NCI-H2196 treated with DMSO at 0.1 percent for 48 hours (cell line): ENCODE results near the gene RNF187.

Experiments
- DNase-seq: peaks from one replicate; lab custom pipeline; 2025; ENCODE audit not compliant: unreplicated experiment; lab: John Stamatoyannopoulos, UW

Gene RNF187

GRCh38 chr1:228487336-228488124 lies at the start of gene RNF187:
Gene RNF187, plus strand, starts transcription at chr1:228487382.
- no peak for DNase-seq

- no peak for DNase-seq
Measured at GRCh38 chr1:228437424-228437962, 49.7 kb upstream of the RNF187 start.

- DNase-seq = no peak
Measured at GRCh38 chr1:228438266-228438665, 48.9 kb upstream of the RNF187 start.

GRCh38 chr1:228440761-228441500 lies 46.3 kb upstream of the RNF187 start:
- DNase-seq = no peak

- no peak for DNase-seq
Measured at GRCh38 chr1:228443395-228443794, 43.8 kb upstream of the RNF187 start.

GRCh38 chr1:228445490-228445842 lies 41.7 kb upstream of the RNF187 start:
- no peak for DNase-seq

GRCh38 chr1:228445843-228446650 lies 41.1 kb upstream of the RNF187 start:
- DNase-seq = no peak

- no peak for DNase-seq
Measured at GRCh38 chr1:228446852-228447251, 40.3 kb upstream of the RNF187 start.

- DNase-seq = no peak
Measured at GRCh38 chr1:228448372-228448771, 38.8 kb upstream of the RNF187 start.

GRCh38 chr1:228450200-228450599 lies 37.0 kb upstream of the RNF187 start:
- no peak for DNase-seq

- no peak for DNase-seq
Measured at GRCh38 chr1:228452194-228453021, 34.8 kb upstream of the RNF187 start.

GRCh38 chr1:228453022-228453560 lies 34.1 kb upstream of the RNF187 start:
- DNase-seq = no peak

- no peak for DNase-seq
Measured at GRCh38 chr1:228453614-228454013, 33.6 kb upstream of the RNF187 start.

- DNase-seq = no peak
Measured at GRCh38 chr1:228454238-228454637, 32.9 kb upstream of the RNF187 start.

- no peak for DNase-seq
Measured at GRCh38 chr1:228455715-228456114, 31.5 kb upstream of the RNF187 start.

- DNase-seq = no peak
Measured at GRCh38 chr1:228456252-228457016, 30.7 kb upstream of the RNF187 start.

GRCh38 chr1:228457017-228457395 lies 30.2 kb upstream of the RNF187 start:
- no peak for DNase-seq

GRCh38 chr1:228457396-228458176 lies 29.6 kb upstream of the RNF187 start:
- DNase-seq = peak; percentile 98
